ENCODE data around the gene RNF222.
"Not testable (repeated sequence)": the region's sequence is repeated elsewhere in the genome, so short reads cannot be mapped to it uniquely, and the experiment has no call there.

RNF222 gene

DNA sequence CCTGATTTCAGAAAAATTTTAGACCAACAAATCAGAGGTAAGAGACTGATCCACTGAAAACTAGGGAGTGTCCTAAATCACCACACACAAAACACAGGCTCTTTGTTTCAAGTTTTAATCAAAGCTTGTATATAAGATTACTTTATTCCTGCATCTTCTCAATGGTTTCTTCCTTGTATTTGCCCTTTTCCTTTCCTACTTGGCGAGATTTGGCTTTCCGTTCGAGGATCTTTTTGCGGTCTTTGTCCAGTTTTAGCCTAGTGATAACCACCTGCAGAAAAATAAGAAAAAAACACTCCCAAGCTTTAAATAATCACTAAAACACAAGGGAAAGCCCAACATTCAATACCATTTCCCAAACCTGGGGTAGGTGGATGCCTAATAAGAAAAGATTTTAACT lies 20.2 kb downstream of the RNF222 start:
- no peak for DNase-seq

- DNase-seq, result peak; percentile 99
These were observed 21.2 kb downstream of the RNF222 start, which contains the start of gene KRABD2 for GRCh38 chr17:8376271-8377067. TSS of gene KRABD2 (minus strand) at chr17:8376704.

GRCh38 chr17:8375738-8376259 lies 21.8 kb downstream of the RNF222 start:
- DNase-seq, result peak; percentile 69

GRCh38 chr17:8373856-8374255 lies 23.8 kb downstream of the RNF222 start:
- DNase-seq, result not testable (repeated sequence)

DNA sequence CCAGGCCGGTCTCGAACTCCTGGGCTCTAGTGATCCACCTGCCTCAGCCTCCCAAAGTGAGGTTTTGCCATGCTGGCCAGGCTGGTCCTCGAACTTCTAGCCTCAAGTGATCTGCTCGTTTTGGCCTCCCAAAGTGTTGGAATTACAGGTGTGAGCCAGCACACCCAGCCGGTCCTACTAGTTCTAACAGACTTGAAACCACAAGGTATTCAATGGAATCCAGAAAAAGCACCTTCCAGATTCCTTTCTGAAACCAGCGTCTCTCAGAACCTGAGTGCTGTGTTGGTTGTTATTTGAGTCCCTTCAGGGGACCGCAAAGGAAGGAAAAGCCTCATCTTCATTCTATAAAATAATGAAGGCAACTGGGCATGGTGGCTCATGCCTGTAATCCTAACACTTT lies 25.2 kb downstream of the RNF222 start:
- DNase-seq, result peak; percentile 24

DNA sequence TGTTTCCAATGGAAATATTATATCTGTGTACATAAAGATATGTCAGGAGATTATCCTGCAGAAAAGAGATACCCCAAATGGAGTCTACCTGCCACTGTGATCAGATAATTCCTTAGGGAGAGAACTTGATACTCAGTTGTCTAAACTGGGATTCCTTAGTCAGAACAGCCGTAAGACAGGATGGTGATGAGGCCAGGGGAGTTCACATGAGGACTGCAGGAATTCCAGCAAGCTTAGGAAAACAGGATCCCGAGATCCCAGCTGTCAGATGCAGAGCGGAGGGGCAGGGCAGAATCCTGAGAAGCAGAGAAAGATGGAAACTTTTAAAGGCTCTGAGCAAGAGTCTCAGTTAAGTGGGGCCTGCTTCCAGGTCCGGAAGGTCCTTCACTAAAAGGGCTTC lies 25.8 kb downstream of the RNF222 start:
- DNase-seq, result peak; percentile 88

GRCh38 chr17:8369944-8370343 lies 27.7 kb downstream of the RNF222 start:
- DNase-seq, result no peak

GRCh38 chr17:8368193-8368592 lies 29.4 kb downstream of the RNF222 start:
- no peak for DNase-seq

GRCh38 chr17:8366231-8366630 lies 31.4 kb downstream of the RNF222 start:
- no peak for DNase-seq

DNA sequence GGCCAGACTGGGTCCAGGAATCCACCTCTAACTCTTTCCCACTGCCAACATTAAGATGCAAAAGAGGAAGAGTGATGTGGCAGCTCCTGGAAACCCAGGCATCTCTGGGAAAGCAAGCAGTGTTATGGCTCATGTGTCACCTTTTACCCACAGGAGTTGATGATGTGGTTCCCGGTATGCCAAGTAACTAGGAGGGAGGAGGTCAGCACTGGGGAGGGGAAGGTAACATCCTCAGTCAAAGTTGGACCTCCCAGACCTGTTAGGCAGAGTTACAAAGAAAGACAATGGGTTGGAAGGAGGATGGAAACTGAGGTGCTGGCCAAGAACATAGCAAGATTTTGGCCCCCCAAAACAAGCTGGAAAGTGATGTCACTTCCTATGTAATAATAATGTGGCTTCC lies 32.5 kb downstream of the RNF222 start:
- DNase-seq, result no peak

GRCh38 chr17:8362651-8363332 lies 34.8 kb downstream of the RNF222 start:
- DNase-seq, result no peak

DNA sequence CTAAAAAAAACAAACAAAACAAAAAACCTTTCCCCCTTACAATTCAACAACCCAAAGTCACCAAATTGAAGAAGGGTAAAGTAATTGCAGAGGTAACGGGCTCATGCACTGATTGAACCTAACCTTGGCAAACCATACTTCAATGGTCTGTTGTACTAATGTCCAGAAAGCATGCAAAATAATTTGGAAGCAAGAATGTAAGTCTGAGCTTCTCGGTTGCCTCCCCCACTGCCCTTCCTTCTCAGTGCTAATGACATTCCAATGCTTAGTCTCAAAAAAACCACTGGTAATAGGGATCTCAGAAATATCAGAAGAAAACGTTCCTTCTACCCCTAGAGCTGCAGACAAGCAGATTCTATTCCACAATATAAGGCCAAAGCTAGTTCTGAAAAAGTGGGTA lies 36.9 kb downstream of the RNF222 start:
- no peak for DNase-seq

GRCh38 chr17:8360260-8360659 lies 37.4 kb downstream of the RNF222 start:
- no peak for DNase-seq

DNA sequence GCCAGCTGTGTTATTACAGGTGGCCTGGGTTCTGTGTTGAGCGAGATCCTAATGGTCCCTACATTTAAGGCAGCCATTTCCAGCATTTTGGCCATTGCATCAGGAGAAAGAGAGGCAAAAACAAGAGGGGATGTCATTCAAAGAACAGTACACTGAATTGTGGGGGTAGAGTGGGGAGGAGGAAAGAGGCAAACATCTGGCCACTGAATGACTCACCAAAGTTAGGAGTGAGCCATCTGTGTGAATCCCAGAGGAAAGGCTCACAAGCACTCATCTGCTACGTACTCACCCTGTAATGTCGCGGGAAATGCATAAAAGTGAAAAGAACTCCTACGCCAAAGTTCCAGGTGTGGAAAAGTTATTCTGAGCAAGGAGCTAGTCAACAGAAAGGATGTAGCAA lies 37.9 kb downstream of the RNF222 start:
- DNase-seq, result peak; percentile 83

- no peak for DNase-seq
These were observed 39.7 kb downstream of the RNF222 start for GRCh38 chr17:8357910-8358309.

DNA sequence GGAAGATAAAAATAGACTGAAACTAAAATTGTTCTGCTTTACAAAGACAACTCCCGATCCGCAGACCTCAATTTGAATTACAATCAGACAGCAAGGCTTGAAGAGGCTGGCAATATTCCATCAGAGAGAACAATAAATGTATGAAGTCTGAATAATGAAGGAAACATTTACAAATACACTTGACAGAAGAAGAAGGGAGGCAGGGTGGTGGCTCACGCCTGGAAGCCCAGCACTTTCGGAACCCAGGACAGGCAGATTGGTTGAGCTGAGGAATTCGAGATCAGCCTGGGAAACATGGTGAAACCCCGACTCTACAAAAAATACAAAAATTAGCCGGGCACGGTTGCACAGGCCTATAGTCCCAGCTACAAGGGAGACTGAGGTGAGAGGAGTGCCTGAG lies 43.4 kb downstream of the RNF222 start:
- DNase-seq, result no peak

DNA sequence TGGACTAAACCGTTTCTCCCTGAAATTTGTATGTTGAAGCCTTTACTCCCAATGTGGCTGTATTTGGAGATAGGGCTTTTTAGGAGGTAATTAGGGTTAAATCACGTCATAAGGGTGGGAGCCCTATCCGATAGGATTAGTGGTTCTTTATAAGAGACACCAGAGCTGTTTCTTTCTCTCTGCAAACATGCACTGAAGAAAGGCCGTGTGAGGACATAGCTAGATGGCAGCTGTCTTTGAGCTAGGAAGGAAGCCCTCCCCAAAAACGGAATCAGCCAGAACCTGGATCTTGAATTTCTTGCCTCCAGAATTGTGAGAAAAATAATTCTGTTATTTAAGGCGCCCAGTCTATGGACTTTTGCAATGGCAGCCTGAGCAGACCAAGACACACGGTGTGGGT lies 43.9 kb downstream of the RNF222 start:
- DNase-seq, result peak; percentile 49

GRCh38 chr17:8350339-8350738 lies 47.3 kb downstream of the RNF222 start:
- no peak for DNase-seq

DNA sequence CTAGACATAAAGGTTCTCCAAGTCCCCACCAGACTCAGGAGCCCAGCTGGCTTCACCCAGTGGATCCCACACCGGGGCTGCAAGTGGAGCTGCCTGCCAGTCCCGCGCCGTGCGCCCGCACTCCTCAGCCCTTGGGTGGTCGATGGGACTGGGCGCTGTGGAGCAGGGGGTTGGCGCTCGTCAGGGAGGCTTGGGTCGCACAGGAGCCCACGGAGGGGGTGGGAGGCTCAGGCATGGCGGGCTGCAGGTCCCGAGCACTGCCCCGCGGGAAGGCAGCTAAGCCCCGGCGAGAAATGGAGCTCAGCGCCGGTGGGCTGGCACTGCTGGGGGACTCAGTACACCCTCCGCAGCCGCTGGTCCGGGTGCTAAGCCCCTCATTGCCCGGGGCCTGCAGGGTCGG lies 50.6 kb downstream of the RNF222 start:
- not testable (repeated sequence) for DNase-seq

GRCh38 chr17:8345951-8346665 lies 51.5 kb downstream of the RNF222 start:
- no peak for DNase-seq

GRCh38 chr17:8345052-8345690 lies 52.5 kb downstream of the RNF222 start:
- DNase-seq, result no peak

DNA sequence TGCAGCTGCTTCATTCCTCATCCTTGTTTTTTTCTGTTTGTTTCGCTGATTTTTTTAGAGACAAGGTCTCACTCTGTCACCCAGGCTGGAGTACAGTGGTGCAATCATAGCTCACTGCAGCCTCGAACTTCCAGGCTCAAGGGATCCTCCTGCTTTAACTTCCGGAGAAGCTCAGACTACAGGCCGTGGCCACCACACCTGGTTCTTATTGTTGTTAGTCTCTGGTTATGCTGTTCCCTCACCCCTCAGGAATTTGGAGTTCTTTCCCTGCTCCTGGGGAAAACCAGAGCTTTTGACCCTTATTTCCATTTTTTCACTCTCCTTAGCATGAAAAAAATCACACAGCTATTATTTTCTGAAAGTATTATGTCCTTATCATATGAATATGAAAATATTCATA lies 56.2 kb downstream of the RNF222 start:
- no peak for DNase-seq

Data from NCI-H82 (cell line).